DOHH2 (cell line): ENCODE measurements around the gene GYPC.

Source experiments
- H3F3A ChIP-seq: fragments of 200-600 bp; sonication (generic), shearing (Covaris generic); 2 replicates; pipeline ENCODE4 v1.6.0; 2016; ENCODE audit warnings: antibody characterized with exemption, mild to moderate bottlenecking; ENCODE audit not compliant: control insufficient read depth, insufficient read depth
- H3K27ac ChIP-seq: fragments of 200-600 bp; sonication (generic); 2 replicates; pipeline ENCODE4 v1.5.1; 2014; ENCODE audit warnings: low read depth, mild to moderate bottlenecking, low read length, moderate library complexity
- H3K27me3 ChIP-seq: fragments of 200-600 bp; sonication (generic); 2 replicates; pipeline ENCODE4 v1.6.1; 2014; ENCODE audit warnings: mild to moderate bottlenecking, low read length, mixed read lengths; ENCODE audit not compliant: control insufficient read depth
- H3K36me3 ChIP-seq: fragments of 200-600 bp; sonication (generic); 2 replicates; pipeline ENCODE4 v1.6.1; 2014; ENCODE audit warnings: mild to moderate bottlenecking, low read length, moderate library complexity, mixed read lengths; ENCODE audit not compliant: control insufficient read depth
- H3K4me1 ChIP-seq: fragments of 200-600 bp; sonication (generic); 2 replicates; pipeline ENCODE4 v1.6.1; 2014; ENCODE audit warnings: mild to moderate bottlenecking, low read length, mixed read lengths; ENCODE audit not compliant: control insufficient read depth
- H3K4me2 ChIP-seq: fragments of 200-600 bp; sonication (generic); 2 replicates; pipeline ENCODE4 v1.6.0; 2014; ENCODE audit warnings: mild to moderate bottlenecking, low read length, moderate library complexity
- H3K4me3 ChIP-seq: fragments of 200-600 bp; sonication (generic); 2 replicates; pipeline ENCODE4 v1.5.1; 2014; ENCODE audit warnings: mild to moderate bottlenecking, low read length, mixed read lengths
- H3K79me2 ChIP-seq: fragments of 200-600 bp; sonication (generic); 2 replicates; pipeline ENCODE4 v1.6.1; 2014; ENCODE audit warnings: mild to moderate bottlenecking, low read length, mixed read lengths; ENCODE audit not compliant: control insufficient read depth
- H3K9me2 ChIP-seq: fragments of 200-600 bp; sonication (generic); replicated peaks from 2 replicates; pipeline ENCODE4 v1.6.1; 2014; ENCODE audit warnings: mild to moderate bottlenecking, low read length, mixed read lengths; ENCODE audit not compliant: control insufficient read depth
- H3K9me3 ChIP-seq: fragments of 200-600 bp; sonication (generic); 2 replicates; pipeline ENCODE4 v1.6.1; 2014; ENCODE audit warnings: antibody characterized with exemption, low read length, mixed read lengths; ENCODE audit not compliant: control insufficient read depth, insufficient read depth
- H4K20me1 ChIP-seq: fragments of 200-600 bp; sonication (generic); 2 replicates; pipeline ENCODE4 v1.6.0; 2014; ENCODE audit warnings: low read depth, mild to moderate bottlenecking, antibody characterized with exemption, low read length, moderate library complexity; ENCODE audit not compliant: control insufficient read depth, insufficient read depth
- EZH2phosphoT487 ChIP-seq: fragments of 200-600 bp; sonication (generic); IDR thresholded peaks from 2 replicates; pipeline ENCODE4 v1.6.1; 2017; ENCODE audit warnings: borderline replicate concordance, mild to moderate bottlenecking, antibody characterized with exemption, low read length, moderate library complexity, mixed read lengths
- TF ChIP-seq, protein P1 (sequence below): fragments of 200-600 bp; sonication (generic); IDR thresholded peaks from one replicate; pipeline ENCODE4 v1.5.1; 2014; ENCODE audit warnings: antibody characterized with exemption, mild to moderate bottlenecking, low read depth, low read length; ENCODE audit not compliant: poor library complexity, severe bottlenecking

The GYPC gene

DNA sequence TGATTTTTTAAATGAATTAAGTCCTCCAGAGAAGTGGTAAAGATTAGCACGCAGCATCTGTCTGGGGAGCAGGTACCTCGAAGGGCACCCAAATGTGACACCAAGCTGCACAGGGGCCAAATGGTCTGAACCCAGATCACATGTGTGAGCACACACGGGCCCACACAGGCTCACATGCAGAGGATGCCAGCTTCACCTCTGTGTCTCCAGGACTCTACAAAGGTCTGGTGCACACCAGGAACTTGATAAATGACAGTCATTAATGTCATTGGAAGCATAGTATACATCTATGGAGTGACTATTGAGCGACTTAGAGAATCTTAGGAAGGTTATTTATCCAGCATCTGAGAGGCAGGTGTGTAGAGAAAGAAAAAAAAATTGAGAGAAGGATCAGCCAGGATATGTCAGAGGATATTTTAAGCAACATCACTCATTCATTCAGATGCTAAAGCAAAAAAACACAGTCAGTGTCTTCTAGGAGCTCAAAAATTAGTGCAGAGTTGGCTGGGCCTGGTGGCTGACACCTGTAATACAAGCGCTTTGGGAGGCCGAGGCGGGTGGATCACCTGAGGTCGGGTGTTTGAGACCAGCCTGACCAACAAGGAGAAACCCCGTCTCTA, 23.2 kb downstream of the GYPC start:
- H3K79me2 ChIP-seq: peaks cover 12% of the 10 kb centered on the region
- no peak overlapping the region for H3K4me2 ChIP-seq
- H3K9me3 ChIP-seq: peaks cover 8% of the 10 kb centered on the region; the same call in 1 of the 2 replicates
- no peaks in the 10 kb centered on the region for H3K9me2 ChIP-seq
- peaks cover 14% of the 10 kb centered on the region; the same call in 1 of the 2 replicates for H3K36me3 ChIP-seq
- no peaks in the 10 kb centered on the region for H3F3A ChIP-seq
- H3K4me1 ChIP-seq: no peaks in the 10 kb centered on the region
- no peak overlapping the region for H3K4me3 ChIP-seq
- no peaks in the 10 kb centered on the region for H4K20me1 ChIP-seq
- no peaks in the 10 kb centered on the region for H3K27me3 ChIP-seq
- H3K27ac ChIP-seq: no peak overlapping the region
- TF ChIP-seq, protein P1, sequence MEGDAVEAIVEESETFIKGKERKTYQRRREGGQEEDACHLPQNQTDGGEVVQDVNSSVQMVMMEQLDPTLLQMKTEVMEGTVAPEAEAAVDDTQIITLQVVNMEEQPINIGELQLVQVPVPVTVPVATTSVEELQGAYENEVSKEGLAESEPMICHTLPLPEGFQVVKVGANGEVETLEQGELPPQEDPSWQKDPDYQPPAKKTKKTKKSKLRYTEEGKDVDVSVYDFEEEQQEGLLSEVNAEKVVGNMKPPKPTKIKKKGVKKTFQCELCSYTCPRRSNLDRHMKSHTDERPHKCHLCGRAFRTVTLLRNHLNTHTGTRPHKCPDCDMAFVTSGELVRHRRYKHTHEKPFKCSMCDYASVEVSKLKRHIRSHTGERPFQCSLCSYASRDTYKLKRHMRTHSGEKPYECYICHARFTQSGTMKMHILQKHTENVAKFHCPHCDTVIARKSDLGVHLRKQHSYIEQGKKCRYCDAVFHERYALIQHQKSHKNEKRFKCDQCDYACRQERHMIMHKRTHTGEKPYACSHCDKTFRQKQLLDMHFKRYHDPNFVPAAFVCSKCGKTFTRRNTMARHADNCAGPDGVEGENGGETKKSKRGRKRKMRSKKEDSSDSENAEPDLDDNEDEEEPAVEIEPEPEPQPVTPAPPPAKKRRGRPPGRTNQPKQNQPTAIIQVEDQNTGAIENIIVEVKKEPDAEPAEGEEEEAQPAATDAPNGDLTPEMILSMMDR: no peak
- no peak for TF ChIP-seq EZH2phosphoT487

DNA sequence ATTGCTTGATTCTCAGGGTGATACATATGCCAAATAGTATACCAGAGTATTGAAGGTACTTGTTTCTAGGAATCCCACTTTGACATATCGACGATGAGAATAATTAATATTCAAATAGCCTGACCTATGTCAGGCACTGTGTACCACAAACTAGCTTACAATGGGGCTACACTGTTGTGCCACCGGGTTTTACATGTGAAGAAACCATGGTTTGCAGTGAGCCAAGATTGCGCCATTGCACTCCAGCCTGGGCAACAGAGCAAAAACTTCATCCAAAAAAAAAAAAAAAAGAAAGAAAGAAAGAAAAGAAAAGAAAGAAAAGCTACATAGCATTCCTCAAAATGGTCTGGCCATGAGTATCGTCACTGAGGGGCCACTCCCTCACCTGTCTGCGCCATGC, 25.5 kb downstream of the GYPC start:
- H4K20me1 ChIP-seq: no peaks in the 10 kb centered on the region
- peaks cover 6% of the 10 kb centered on the region for H3K79me2 ChIP-seq
- H3F3A ChIP-seq: no peaks in the 10 kb centered on the region
- peaks cover 2% of the 10 kb centered on the region; the same call in 1 of the 2 replicates for H3K4me1 ChIP-seq
- TF ChIP-seq EZH2phosphoT487: no peak
- TF ChIP-seq, protein P1: no peak
- H3K9me2 ChIP-seq: no peaks in the 10 kb centered on the region
- no peaks in the 10 kb centered on the region for H3K9me3 ChIP-seq
- no peaks in the 10 kb centered on the region for H3K27me3 ChIP-seq
- no peak overlapping the region for H3K4me3 ChIP-seq
- H3K36me3 ChIP-seq: peaks cover 8% of the 10 kb centered on the region
- no peak overlapping the region for H3K27ac ChIP-seq
- H3K4me2 ChIP-seq: no peak overlapping the region

DNA sequence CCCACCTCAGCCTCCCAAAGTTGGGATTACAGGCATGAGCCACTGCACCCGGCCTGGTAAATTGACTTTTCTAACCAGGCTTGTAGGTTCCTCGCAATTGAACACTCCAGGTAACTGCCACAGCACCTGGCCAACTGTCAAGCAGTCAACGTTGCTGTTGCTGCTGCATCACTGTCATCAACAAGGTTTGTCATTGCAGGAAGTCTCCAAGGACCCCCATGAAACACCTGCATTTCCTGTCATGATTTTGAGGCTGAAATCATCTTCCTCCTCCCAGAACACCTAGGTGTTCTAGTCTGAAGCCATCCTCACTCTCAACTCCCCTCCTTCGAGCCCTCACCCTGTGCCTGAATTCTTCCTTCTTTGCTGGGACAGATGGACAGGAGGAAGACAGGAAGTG, 29.7 kb downstream of the GYPC start:
- Histone ChIP-seq H3F3A (no peaks in the 10 kb centered on the region), H3K9me3 (no peaks in the 10 kb centered on the region), H3K4me1 (peaks cover 2% of the 10 kb centered on the region; the same call in 1 of the 2 replicates), H3K4me2 (no peak overlapping the region), H3K4me3 (no peak overlapping the region), H3K27me3 (no peaks in the 10 kb centered on the region), H3K79me2 (no peaks in the 10 kb centered on the region), H3K9me2 (no peaks in the 10 kb centered on the region), H3K36me3 (peaks cover 12% of the 10 kb centered on the region), H3K27ac (no peak overlapping the region), H4K20me1 (no peaks in the 10 kb centered on the region)
- TF ChIP-seq, protein P1: no peak
- no peak for TF ChIP-seq EZH2phosphoT487
